HL-60 (cell line): ENCODE measurements around the gene ERC2.

ENCODE experiments used
- CTCF ChIP-seq: IDR thresholded peaks from one replicate; pipeline ENCODE4 v1.5.1; 2011; ENCODE audit warnings: low read length, control low read depth, inconsistent platforms; ENCODE audit not compliant: insufficient read depth
- SPI1 ChIP-seq: IDR thresholded peaks from 2 replicates; pipeline ENCODE4 v1.6.1; 2012; ENCODE audit warnings: low read depth, mild to moderate bottlenecking, borderline replicate concordance
- TF ChIP-seq, protein P1 (sequence below): IDR thresholded peaks from 2 replicates; pipeline ENCODE4 v1.6.1; 2012; ENCODE audit warnings: low read depth; ENCODE audit not compliant: insufficient replicate concordance

DNA sequence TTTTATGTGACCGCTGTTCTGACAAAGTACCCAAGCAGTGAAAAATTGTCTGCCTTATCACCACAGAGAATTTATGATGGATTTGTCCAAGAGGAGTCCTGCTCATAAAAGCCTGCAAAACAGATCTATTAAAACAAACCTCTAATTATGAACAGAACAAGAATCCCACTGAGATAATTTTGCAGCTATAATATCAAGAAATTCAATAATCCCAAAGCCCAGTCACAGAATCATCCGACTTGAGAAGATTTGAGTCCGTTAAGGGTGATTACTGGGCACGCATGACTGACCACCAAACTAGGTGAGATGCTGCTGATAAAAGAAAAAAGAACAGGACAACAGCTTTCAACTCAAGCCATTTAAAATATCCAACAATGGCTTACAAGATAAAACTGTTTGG lies 750.2 kb downstream of the ERC2 start:
- TF ChIP-seq CTCF (no peak), SPI1 (no peak)
- TF ChIP-seq, protein P1, sequence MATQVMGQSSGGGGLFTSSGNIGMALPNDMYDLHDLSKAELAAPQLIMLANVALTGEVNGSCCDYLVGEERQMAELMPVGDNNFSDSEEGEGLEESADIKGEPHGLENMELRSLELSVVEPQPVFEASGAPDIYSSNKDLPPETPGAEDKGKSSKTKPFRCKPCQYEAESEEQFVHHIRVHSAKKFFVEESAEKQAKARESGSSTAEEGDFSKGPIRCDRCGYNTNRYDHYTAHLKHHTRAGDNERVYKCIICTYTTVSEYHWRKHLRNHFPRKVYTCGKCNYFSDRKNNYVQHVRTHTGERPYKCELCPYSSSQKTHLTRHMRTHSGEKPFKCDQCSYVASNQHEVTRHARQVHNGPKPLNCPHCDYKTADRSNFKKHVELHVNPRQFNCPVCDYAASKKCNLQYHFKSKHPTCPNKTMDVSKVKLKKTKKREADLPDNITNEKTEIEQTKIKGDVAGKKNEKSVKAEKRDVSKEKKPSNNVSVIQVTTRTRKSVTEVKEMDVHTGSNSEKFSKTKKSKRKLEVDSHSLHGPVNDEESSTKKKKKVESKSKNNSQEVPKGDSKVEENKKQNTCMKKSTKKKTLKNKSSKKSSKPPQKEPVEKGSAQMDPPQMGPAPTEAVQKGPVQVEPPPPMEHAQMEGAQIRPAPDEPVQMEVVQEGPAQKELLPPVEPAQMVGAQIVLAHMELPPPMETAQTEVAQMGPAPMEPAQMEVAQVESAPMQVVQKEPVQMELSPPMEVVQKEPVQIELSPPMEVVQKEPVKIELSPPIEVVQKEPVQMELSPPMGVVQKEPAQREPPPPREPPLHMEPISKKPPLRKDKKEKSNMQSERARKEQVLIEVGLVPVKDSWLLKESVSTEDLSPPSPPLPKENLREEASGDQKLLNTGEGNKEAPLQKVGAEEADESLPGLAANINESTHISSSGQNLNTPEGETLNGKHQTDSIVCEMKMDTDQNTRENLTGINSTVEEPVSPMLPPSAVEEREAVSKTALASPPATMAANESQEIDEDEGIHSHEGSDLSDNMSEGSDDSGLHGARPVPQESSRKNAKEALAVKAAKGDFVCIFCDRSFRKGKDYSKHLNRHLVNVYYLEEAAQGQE: no peak
